RWPE2 (cell line): ENCODE results near the gene ZMYND19.

Experiments used
- ATAC-seq: fragments of 200-7000 bp; cut with Tn5 transposase; 3 replicates; pipeline ENCODE4 v1.9.1; 2021; ENCODE audit warnings: low read depth
- DNase-seq: peaks from one replicate; pipeline ENCODE4 v3.0.0-alpha.2; 2020; ENCODE audit warnings: low spot score
- H3K27ac ChIP-seq: fragments of 450-650 bp; 2 replicates; pipeline ENCODE4 v1.5.1; 2017; ENCODE audit warnings: mild to moderate bottlenecking; ENCODE audit not compliant: poor library complexity, severe bottlenecking
- H3K27me3 ChIP-seq: fragments of 250-450 bp; sonication (Bioruptor Pico); 2 replicates; pipeline ENCODE4 v1.5.1; 2021; ENCODE audit warnings: mild to moderate bottlenecking, moderate library complexity; ENCODE audit not compliant: insufficient read depth, poor library complexity, severe bottlenecking
- H3K36me3 ChIP-seq: fragments of 250-450 bp; sonication (Bioruptor Pico); 2 replicates; pipeline ENCODE4 v1.5.1; 2020; ENCODE audit warnings: low read depth, mild to moderate bottlenecking, moderate library complexity
- H3K4me1 ChIP-seq: fragments of 250-450 bp; sonication (Bioruptor Pico); 2 replicates; pipeline ENCODE4 v1.5.1; 2021; ENCODE audit warnings: mild to moderate bottlenecking, moderate library complexity; ENCODE audit not compliant: insufficient read depth, poor library complexity, severe bottlenecking
- H3K4me3 ChIP-seq: fragments of 250-450 bp; sonication (Bioruptor Pico); 2 replicates; pipeline ENCODE4 v1.5.1; 2021; ENCODE audit warnings: mild to moderate bottlenecking, moderate library complexity; ENCODE audit not compliant: severe bottlenecking
- H3K9me3 ChIP-seq: fragments of 250-450 bp; sonication (Bioruptor Pico); 2 replicates; pipeline ENCODE4 v1.5.1; 2021; ENCODE audit warnings: mild to moderate bottlenecking, moderate library complexity; ENCODE audit not compliant: severe bottlenecking
- CTCF ChIP-seq: fragments of 450-650 bp; IDR thresholded peaks from one replicate; pipeline ENCODE4 v1.5.1; 2017; ENCODE audit warnings: mild to moderate bottlenecking, moderate library complexity; ENCODE audit not compliant: poor library complexity, severe bottlenecking

Gene ZMYND19

GRCh38 chr9:137589441-137590122 is 730 bp downstream of the ZMYND19 start:
- Histone ChIP-seq H3K27ac (peak overlapping the region; percentile 56), H3K4me3 (peak overlapping the region; percentile 88), H3K36me3 (peaks cover 38% of the 10 kb centered on the region), H3K9me3 (no peaks in the 10 kb centered on the region), H3K27me3 (no peaks in the 10 kb centered on the region), H3K4me1 (no peaks in the 10 kb centered on the region)
- ATAC-seq (0 out of 3 replicates have a peak, but pooled peaks have one; percentile 2), DNase-seq (no peak)
- no peak for TF ChIP-seq CTCF

GRCh38 chr9:137588891-137589290 is 1.4 kb downstream of the ZMYND19 start:
- Histone ChIP-seq H3K4me1 (no peaks in the 10 kb centered on the region), H3K27me3 (no peaks in the 10 kb centered on the region), H3K4me3 (peak overlapping the region; percentile 88), H3K27ac (peak overlapping the region; percentile 56), H3K9me3 (no peaks in the 10 kb centered on the region), H3K36me3 (peaks cover 45% of the 10 kb centered on the region)
- no peak for DNase-seq
- no peak for TF ChIP-seq CTCF
- ATAC-seq, result no peak

- Histone ChIP-seq H3K9me3 (no peaks in the 10 kb centered on the region), H3K4me1 (no peaks in the 10 kb centered on the region), H3K4me3 (no peak overlapping the region), H3K27me3 (no peaks in the 10 kb centered on the region), H3K27ac (no peak overlapping the region), H3K36me3 (peaks cover 45% of the 10 kb centered on the region)
- DNase-seq (no peak), ATAC-seq (no peak)
- TF ChIP-seq CTCF, result no peak
These were observed 2.0 kb downstream of the ZMYND19 start for GRCh38 chr9:137588311-137588710.

GRCh38 chr9:137586854-137587253 is 3.5 kb downstream of the ZMYND19 start:
- DNase-seq, result no peak
- TF ChIP-seq CTCF, result no peak
- no peaks in the 10 kb centered on the region for H3K9me3 ChIP-seq
- no peaks in the 10 kb centered on the region for H3K27me3 ChIP-seq
- no peak overlapping the region for H3K4me3 ChIP-seq
- H3K4me1 ChIP-seq, result no peaks in the 10 kb centered on the region
- H3K36me3 ChIP-seq, result peaks cover 52% of the 10 kb centered on the region
- no peak overlapping the region for H3K27ac ChIP-seq
- no peak for ATAC-seq

GRCh38 chr9:137583957-137584356 is 6.4 kb downstream of the ZMYND19 start:
- no peak for ATAC-seq
- Histone ChIP-seq H3K4me1 (no peaks in the 10 kb centered on the region), H3K4me3 (no peak overlapping the region), H3K27me3 (no peaks in the 10 kb centered on the region), H3K9me3 (no peaks in the 10 kb centered on the region), H3K27ac (no peak overlapping the region), H3K36me3 (peaks cover 53% of the 10 kb centered on the region)
- no peak for DNase-seq
- no peak for TF ChIP-seq CTCF
